Liver (tissue), 9 donors: ENCODE data around the gene TENT4B. TPM values are rescaled to one million over a fixed set of nuclear protein-coding genes. Genes with fewer than 3 reads are reported as not detected.
A peak's percentile ranks its signal among the peaks of the same experiment; 100 is the strongest.

ENCODE experiments used
- DNase-seq: peaks from one replicate; pipeline ENCODE4 v3.0.0-alpha.2; 2017; ENCODE audit warnings: low spot score
- H3K27ac ChIP-seq, 2 donors: one replicate each; pipeline ENCODE4 v1.7.0; 2013; ENCODE audit warnings: inconsistent platforms in 2 of 2, low read length in 2 of 2, control low read depth in 1 of 2, low read depth in 1 of 2, mild to moderate bottlenecking in 1 of 2
- H3K27me3 ChIP-seq, 4 donors: one replicate each; pipeline versions ENCODE4 v1.6.1 to v1.7.0; 2013; ENCODE audit warnings: low read length in 3 of 4, inconsistent platforms in 1 of 4, mild to moderate bottlenecking in 1 of 4, moderate library complexity in 1 of 4; ENCODE audit not compliant: control insufficient read depth in 4 of 4, insufficient read depth in 4 of 4
- H3K36me3 ChIP-seq, 4 donors: one replicate each; pipeline versions ENCODE4 v1.6.1 to v1.7.0; 2013; ENCODE audit warnings: low read length in 3 of 4, mild to moderate bottlenecking in 3 of 4, low read depth in 1 of 4, moderate library complexity in 1 of 4; ENCODE audit not compliant: control insufficient read depth in 4 of 4, insufficient read depth in 3 of 4
- H3K4me1 ChIP-seq, 4 donors: one replicate each; pipeline versions ENCODE4 v1.6.1 to v1.7.0; 2013; ENCODE audit warnings: low read length in 3 of 4, mild to moderate bottlenecking in 3 of 4, moderate library complexity in 1 of 4; ENCODE audit not compliant: control insufficient read depth in 4 of 4, insufficient read depth in 4 of 4
- H3K4me3 ChIP-seq, 3 donors: one replicate each; pipeline versions ENCODE4 v1.6.1 to v1.7.0; 2013; ENCODE audit warnings: low read length in 3 of 3, control low read depth in 1 of 3, low read depth in 1 of 3, mild to moderate bottlenecking in 1 of 3
- H3K9ac ChIP-seq, 2 donors: one replicate each; pipeline ENCODE4 v1.7.0; 2013; ENCODE audit warnings: low read length in 2 of 2, mild to moderate bottlenecking in 2 of 2, moderate library complexity in 2 of 2, control low read depth in 1 of 2, low read depth in 1 of 2
- H3K9me3 ChIP-seq, 4 donors: one replicate each; pipeline versions ENCODE4 v1.6.1 to v1.7.0; 2013; ENCODE audit warnings: low read length in 3 of 4; ENCODE audit not compliant: control insufficient read depth in 4 of 4
- EGR1 ChIP-seq, 2 donors: IDR thresholded peaks; 2 replicates each; pipeline ENCODE4 v1.6.1; 2016 to 2018; ENCODE audit warnings: antibody characterized with exemption in 2 of 2, low read depth in 2 of 2
- FOXA1 ChIP-seq: IDR thresholded peaks from 2 replicates; pipeline ENCODE4 v1.6.1; 2016; ENCODE audit warnings: antibody characterized with exemption
- FOXA2 ChIP-seq: IDR thresholded peaks from 2 replicates; pipeline ENCODE4 v1.6.1; 2016; ENCODE audit warnings: antibody characterized with exemption
- GABPA ChIP-seq, 2 donors: IDR thresholded peaks in 1 of 2; conservative IDR thresholded peaks in 1 of 2; 2 replicates each; pipeline ENCODE4 v1.6.1; 2016; ENCODE audit warnings: antibody characterized with exemption in 2 of 2, mild to moderate bottlenecking in 1 of 2, moderate library complexity in 1 of 2
- HNF4A ChIP-seq, 2 donors: conservative IDR thresholded peaks; 2 replicates each; pipeline ENCODE4 v1.6.1; 2016; ENCODE audit warnings: antibody characterized with exemption in 2 of 2, mild to moderate bottlenecking in 2 of 2
- HNF4G ChIP-seq: IDR thresholded peaks from 2 replicates; pipeline ENCODE4 v1.6.1; 2016; ENCODE audit warnings: antibody characterized with exemption
- JUND ChIP-seq, 2 donors: IDR thresholded peaks; 2 replicates each; pipeline ENCODE4 v1.6.1; 2016; ENCODE audit warnings: antibody characterized with exemption in 2 of 2
- NR2F2 ChIP-seq: IDR thresholded peaks from 2 replicates; pipeline ENCODE4 v1.6.1; 2016; ENCODE audit warnings: antibody characterized with exemption
- RAD21 ChIP-seq, 2 donors: IDR thresholded peaks; 2 replicates each; pipeline ENCODE4 v1.6.1; 2016; ENCODE audit warnings: antibody characterized with exemption in 2 of 2, mild to moderate bottlenecking in 2 of 2
- RXRA ChIP-seq, 2 donors: IDR thresholded peaks; 2 replicates each; pipeline ENCODE4 v1.6.1; 2017 to 2018; ENCODE audit warnings: antibody characterized with exemption in 2 of 2, mild to moderate bottlenecking in 1 of 2
- TAF1 ChIP-seq: conservative IDR thresholded peaks from 2 replicates; pipeline ENCODE4 v1.6.1; 2016; ENCODE audit warnings: antibody characterized with exemption, mild to moderate bottlenecking
- YY1 ChIP-seq: IDR thresholded peaks from 2 replicates; pipeline ENCODE4 v1.6.1; 2016; ENCODE audit warnings: antibody characterized with exemption, mild to moderate bottlenecking
- WGBS: extraction: QIAGEN DNeasy Blood & Tissue Kit; methylation state at CpG from one replicate; pipeline ENCODE4 v1.1.7; 2013; 5-methylcytosine and 5-hydroxymethylcytosine counted together
- polyA plus RNA-seq, 2 donors: library from polyadenylated mRNA; stranded (reverse) in 1 of 2; unstranded in 1 of 2; fragments of 200-250 nt in 1 of 2; fragments of >200 nt in 1 of 2; fragmentation: Nextera tagmentation in 1 of 2; extraction: Ambion mirVana in 1 of 2; gene quantifications; one replicate each; pipeline versions ENCODE4 v1.2.1 to v1.2.3, GENCODE V29; 2013 to 2015
- total RNA-seq, 2 donors: library from RNA; depleted of rRNA; stranded (reverse); fragments of >200 nt; gene quantifications; one replicate each; pipeline ENCODE4 v1.2.3, GENCODE V29; 2014
- TF ChIP-seq, protein P1 (sequence below): IDR thresholded peaks from 2 replicates; pipeline ENCODE4 v1.6.1; 2016; ENCODE audit warnings: antibody characterized with exemption
- TF ChIP-seq, protein P2 (sequence below): fragments of 150-350 bp; IDR thresholded peaks from 2 replicates; pipeline ENCODE4 v1.5.1; 2017; ENCODE audit warnings: improper control_type of control experiment, low read depth, low read length; ENCODE audit not compliant: missing input control
- TF ChIP-seq, protein P3 (sequence below): IDR thresholded peaks from 2 replicates; pipeline ENCODE4 v1.6.1; 2016; ENCODE audit warnings: antibody characterized with exemption
- TF ChIP-seq, protein P4 (sequence below): IDR thresholded peaks from 2 replicates; pipeline ENCODE4 v1.6.1; 2016; ENCODE audit warnings: antibody characterized with exemption, mild to moderate bottlenecking
- TF ChIP-seq, protein P5 (sequence below): IDR thresholded peaks from 2 replicates; pipeline ENCODE4 v1.6.1; 2016; ENCODE audit warnings: antibody characterized with exemption
- donor health status: healthy.
- donor health status: healthy.
- donor health status: healthy.
- donor health status: healthy.
- donor health status: healthy.

TENT4B gene
- total and polyA plus RNA-seq, 4 donors = 4.2 to 10.8 (median 7.9) TPM

DNA sequence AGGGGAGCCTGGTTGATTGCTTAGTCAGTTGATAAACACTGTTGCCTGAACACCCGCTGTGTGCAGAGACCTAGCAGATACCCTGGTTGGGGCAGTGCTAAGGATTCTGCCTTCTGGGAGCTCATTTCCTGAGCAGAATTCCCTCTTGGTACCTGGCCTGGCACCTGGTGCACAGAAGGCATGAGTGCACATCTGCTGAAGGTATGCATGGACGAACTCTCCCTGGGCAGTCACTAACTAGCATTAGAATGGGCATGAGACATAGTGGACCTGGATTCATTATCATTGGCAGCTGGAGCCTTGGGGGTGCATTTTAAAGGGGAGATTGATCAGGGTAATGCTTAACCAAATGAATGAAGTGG lies 126.4 kb downstream of the TENT4B start:
- H3K27ac ChIP-seq = no peak overlapping the region
- H3K4me1 ChIP-seq = peaks cover 7 to 24% (median 17%) of the 10 kb centered on the region in 4 donors
- no peaks in the 10 kb centered on the region for H3K36me3 ChIP-seq
- WGBS = 79% methylated on average over 2 of the region's 2 CpGs
- no peak for DNase-seq
- H3K4me3 ChIP-seq = no peak overlapping the region
- no peaks in the 10 kb centered on the region for H3K9me3 ChIP-seq
- H3K27me3 ChIP-seq = no peaks in the 10 kb centered on the region
- TF ChIP-seq, protein P1, sequence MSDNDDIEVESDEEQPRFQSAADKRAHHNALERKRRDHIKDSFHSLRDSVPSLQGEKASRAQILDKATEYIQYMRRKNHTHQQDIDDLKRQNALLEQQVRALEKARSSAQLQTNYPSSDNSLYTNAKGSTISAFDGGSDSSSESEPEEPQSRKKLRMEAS = no peak
- TF ChIP-seq FOXA2 (no peak), YY1 (no peak)
- H3K9ac ChIP-seq = no peak overlapping the region

DNA sequence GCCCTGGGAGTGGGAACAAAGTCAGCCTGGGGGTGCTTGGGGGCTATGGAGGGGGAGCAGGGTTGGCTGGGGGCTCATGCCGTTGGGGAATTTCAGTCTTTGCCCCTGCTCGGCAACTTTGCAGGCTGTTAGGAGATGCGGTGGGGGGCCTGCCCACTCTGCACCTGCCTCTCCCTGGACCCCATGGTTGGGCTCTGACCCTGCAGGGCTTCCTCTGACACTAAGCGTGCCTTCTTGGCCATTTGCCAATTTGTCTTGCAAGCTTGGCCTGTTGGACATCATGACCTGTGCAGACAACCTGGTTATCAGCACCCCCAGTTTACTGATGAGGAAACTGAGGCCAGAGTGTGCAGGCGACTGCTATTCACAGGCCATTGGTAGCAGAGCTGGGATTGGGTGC lies 127.8 kb downstream of the TENT4B start:
- DNase-seq = no peak

More for the DNA sequence above, 127.8 kb downstream of the TENT4B start:
- H3K36me3 ChIP-seq = no peaks in the 10 kb centered on the region
- no peaks in the 10 kb centered on the region for H3K27me3 ChIP-seq
- no peak overlapping the region for H3K4me3 ChIP-seq
- TF ChIP-seq HNF4G = no peak
- TF ChIP-seq FOXA1 = no peak
- no peak for TF ChIP-seq TAF1
- TF ChIP-seq YY1 = no peak
- TF ChIP-seq GABPA (IDR thresholded peaks at IDR 0.05 in 1 of 2, conservative IDR thresholded peaks at IDR 0.05 in 1 of 2) = no peak
- TF ChIP-seq, protein P2, sequence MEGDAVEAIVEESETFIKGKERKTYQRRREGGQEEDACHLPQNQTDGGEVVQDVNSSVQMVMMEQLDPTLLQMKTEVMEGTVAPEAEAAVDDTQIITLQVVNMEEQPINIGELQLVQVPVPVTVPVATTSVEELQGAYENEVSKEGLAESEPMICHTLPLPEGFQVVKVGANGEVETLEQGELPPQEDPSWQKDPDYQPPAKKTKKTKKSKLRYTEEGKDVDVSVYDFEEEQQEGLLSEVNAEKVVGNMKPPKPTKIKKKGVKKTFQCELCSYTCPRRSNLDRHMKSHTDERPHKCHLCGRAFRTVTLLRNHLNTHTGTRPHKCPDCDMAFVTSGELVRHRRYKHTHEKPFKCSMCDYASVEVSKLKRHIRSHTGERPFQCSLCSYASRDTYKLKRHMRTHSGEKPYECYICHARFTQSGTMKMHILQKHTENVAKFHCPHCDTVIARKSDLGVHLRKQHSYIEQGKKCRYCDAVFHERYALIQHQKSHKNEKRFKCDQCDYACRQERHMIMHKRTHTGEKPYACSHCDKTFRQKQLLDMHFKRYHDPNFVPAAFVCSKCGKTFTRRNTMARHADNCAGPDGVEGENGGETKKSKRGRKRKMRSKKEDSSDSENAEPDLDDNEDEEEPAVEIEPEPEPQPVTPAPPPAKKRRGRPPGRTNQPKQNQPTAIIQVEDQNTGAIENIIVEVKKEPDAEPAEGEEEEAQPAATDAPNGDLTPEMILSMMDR = no peak
- no peak for TF ChIP-seq HNF4A (conservative IDR thresholded peaks at IDR 0.05)
- no peak for TF ChIP-seq NR2F2
- no peak for TF ChIP-seq RAD21 (IDR thresholded peaks at IDR 0.05)
- TF ChIP-seq, protein P3, sequence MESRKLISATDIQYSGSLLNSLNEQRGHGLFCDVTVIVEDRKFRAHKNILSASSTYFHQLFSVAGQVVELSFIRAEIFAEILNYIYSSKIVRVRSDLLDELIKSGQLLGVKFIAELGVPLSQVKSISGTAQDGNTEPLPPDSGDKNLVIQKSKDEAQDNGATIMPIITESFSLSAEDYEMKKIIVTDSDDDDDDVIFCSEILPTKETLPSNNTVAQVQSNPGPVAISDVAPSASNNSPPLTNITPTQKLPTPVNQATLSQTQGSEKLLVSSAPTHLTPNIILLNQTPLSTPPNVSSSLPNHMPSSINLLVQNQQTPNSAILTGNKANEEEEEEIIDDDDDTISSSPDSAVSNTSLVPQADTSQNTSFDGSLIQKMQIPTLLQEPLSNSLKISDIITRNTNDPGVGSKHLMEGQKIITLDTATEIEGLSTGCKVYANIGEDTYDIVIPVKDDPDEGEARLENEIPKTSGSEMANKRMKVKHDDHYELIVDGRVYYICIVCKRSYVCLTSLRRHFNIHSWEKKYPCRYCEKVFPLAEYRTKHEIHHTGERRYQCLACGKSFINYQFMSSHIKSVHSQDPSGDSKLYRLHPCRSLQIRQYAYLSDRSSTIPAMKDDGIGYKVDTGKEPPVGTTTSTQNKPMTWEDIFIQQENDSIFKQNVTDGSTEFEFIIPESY = no peak
- no peak for TF ChIP-seq RXRA (IDR thresholded peaks at IDR 0.05)
- TF ChIP-seq, protein P4, sequence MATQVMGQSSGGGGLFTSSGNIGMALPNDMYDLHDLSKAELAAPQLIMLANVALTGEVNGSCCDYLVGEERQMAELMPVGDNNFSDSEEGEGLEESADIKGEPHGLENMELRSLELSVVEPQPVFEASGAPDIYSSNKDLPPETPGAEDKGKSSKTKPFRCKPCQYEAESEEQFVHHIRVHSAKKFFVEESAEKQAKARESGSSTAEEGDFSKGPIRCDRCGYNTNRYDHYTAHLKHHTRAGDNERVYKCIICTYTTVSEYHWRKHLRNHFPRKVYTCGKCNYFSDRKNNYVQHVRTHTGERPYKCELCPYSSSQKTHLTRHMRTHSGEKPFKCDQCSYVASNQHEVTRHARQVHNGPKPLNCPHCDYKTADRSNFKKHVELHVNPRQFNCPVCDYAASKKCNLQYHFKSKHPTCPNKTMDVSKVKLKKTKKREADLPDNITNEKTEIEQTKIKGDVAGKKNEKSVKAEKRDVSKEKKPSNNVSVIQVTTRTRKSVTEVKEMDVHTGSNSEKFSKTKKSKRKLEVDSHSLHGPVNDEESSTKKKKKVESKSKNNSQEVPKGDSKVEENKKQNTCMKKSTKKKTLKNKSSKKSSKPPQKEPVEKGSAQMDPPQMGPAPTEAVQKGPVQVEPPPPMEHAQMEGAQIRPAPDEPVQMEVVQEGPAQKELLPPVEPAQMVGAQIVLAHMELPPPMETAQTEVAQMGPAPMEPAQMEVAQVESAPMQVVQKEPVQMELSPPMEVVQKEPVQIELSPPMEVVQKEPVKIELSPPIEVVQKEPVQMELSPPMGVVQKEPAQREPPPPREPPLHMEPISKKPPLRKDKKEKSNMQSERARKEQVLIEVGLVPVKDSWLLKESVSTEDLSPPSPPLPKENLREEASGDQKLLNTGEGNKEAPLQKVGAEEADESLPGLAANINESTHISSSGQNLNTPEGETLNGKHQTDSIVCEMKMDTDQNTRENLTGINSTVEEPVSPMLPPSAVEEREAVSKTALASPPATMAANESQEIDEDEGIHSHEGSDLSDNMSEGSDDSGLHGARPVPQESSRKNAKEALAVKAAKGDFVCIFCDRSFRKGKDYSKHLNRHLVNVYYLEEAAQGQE = no peak
- no peak for TF ChIP-seq EGR1 (IDR thresholded peaks at IDR 0.05; ENCODE audit: low read depth in 2 of 2)
- TF ChIP-seq, protein P1 = no peak
- TF ChIP-seq JUND (IDR thresholded peaks at IDR 0.05) = no peak
- no peak for TF ChIP-seq FOXA2
- TF ChIP-seq, protein P5, sequence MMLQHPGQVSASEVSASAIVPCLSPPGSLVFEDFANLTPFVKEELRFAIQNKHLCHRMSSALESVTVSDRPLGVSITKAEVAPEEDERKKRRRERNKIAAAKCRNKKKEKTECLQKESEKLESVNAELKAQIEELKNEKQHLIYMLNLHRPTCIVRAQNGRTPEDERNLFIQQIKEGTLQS = no peak
- H3K27ac ChIP-seq = peak overlapping the region in 1 of 2 donors; percentile 19
- H3K9ac ChIP-seq = no peak overlapping the region
- H3K9me3 ChIP-seq = no peaks in the 10 kb centered on the region
- H3K4me1 ChIP-seq = peaks cover 9 to 28% (median 19%) of the 10 kb centered on the region in 4 donors
- 89% methylated on average over 5 of the region's 5 CpGs for WGBS
